HL-60 (cell line): ENCODE results near the gene CGRRF1.

Experiments
- DNase-seq, 2 experiments: peaks; one replicate each; pipeline ENCODE4 v3.0.0-alpha.2; 2010 to 2020; ENCODE audit warnings: low read depth in 1 of 2, low spot score in 1 of 2
- H3K27ac ChIP-seq: fragments of 250-450 bp; sonication (Bioruptor Pico); replicated peaks from 2 replicates; pipeline ENCODE4 v1.5.1; 2020; ENCODE audit warnings: mild to moderate bottlenecking, moderate library complexity
- H3K27me3 ChIP-seq: fragments of 250-450 bp; sonication (Bioruptor Pico); 2 replicates; pipeline ENCODE4 v1.5.1; 2021; ENCODE audit warnings: mild to moderate bottlenecking, moderate library complexity; ENCODE audit not compliant: insufficient read depth, poor library complexity, severe bottlenecking
- H3K4me3 ChIP-seq: replicated peaks from 2 replicates; pipeline ENCODE4 v1.5.1; 2011; ENCODE audit warnings: mild to moderate bottlenecking, control low read depth, low read length; ENCODE audit not compliant: insufficient read depth
- CTCF ChIP-seq: IDR thresholded peaks from one replicate; pipeline ENCODE4 v1.5.1; 2011; ENCODE audit warnings: low read length, control low read depth, inconsistent platforms; ENCODE audit not compliant: insufficient read depth
- GABPA ChIP-seq: IDR thresholded peaks from 2 replicates; pipeline ENCODE4 v1.6.1; 2012; ENCODE audit warnings: low read depth
- POLR2AphosphoS5 ChIP-seq: IDR thresholded peaks from 2 replicates; pipeline ENCODE4 v1.6.1; 2012; ENCODE audit warnings: low read depth
- REST ChIP-seq: IDR thresholded peaks from 2 replicates; pipeline ENCODE4 v1.6.1; 2012; ENCODE audit warnings: low read depth; ENCODE audit not compliant: insufficient replicate concordance
- SPI1 ChIP-seq: IDR thresholded peaks from 2 replicates; pipeline ENCODE4 v1.6.1; 2012; ENCODE audit warnings: low read depth, mild to moderate bottlenecking, borderline replicate concordance

CGRRF1 gene

GRCh38 chr14:54565785-54566409 lies 56.2 kb downstream of the CGRRF1 start:
- TF ChIP-seq SPI1 (no peak), CTCF (no peak), REST (no peak), POLR2AphosphoS5 (no peak), GABPA (no peak)
- Histone ChIP-seq H3K27me3 (peaks cover 44% of the 10 kb centered on the region), H3K27ac (no peak overlapping the region), H3K4me3 (peak overlapping the region; percentile 42)
- DNase-seq, result peak in 1 of 2 experiments; percentile 54

- Histone ChIP-seq H3K27me3 (peaks cover 44% of the 10 kb centered on the region), H3K27ac (no peak within 1 kb of the TSS), H3K4me3 (peak within 1 kb of the TSS; percentile 42)
- TF ChIP-seq POLR2AphosphoS5 (no peak), GABPA (no peak), CTCF (no peak), SPI1 (no peak), REST (no peak)
- peak in 1 of 2 experiments; percentile 43 for DNase-seq
These were observed 56.9 kb downstream of the CGRRF1 start, which contains the start of gene SAMD4A for GRCh38 chr14:54566410-54567223. Gene SAMD4A (plus strand): TSS chr14:54567128. CDS start chr14:54567917, 789 bp downstream.

- no peak overlapping the region for H3K27ac ChIP-seq
- H3K27me3 ChIP-seq, result peaks cover 44% of the 10 kb centered on the region
- TF ChIP-seq POLR2AphosphoS5, result no peak
- TF ChIP-seq REST, result no peak
- TF ChIP-seq GABPA, result no peak
- no peak for TF ChIP-seq SPI1
- TF ChIP-seq CTCF, result no peak
- peak overlapping the region; percentile 42 for H3K4me3 ChIP-seq
- DNase-seq, result no peak
These were observed 57.5 kb downstream of the CGRRF1 start for GRCh38 chr14:54567224-54567638.
